SK-N-SH treated with all-trans-retinoic acid at 6 μM for 48 hours (cell line): Measurements from ENCODE around the gene F7.

Experiments used
- ATAC-seq: fragments of 200-7000 bp; cut with Tn5 transposase; 3 replicates; pipeline ENCODE4 v1.9.1; 2020; ENCODE audit warnings: mild to moderate bottlenecking, moderate library complexity
- ARNTL ChIP-seq: fragments of 450-650 bp; formaldehyde crosslinking; IDR thresholded peaks from 2 replicates; pipeline ENCODE4 v1.5.0; 2020; ENCODE audit warnings: low read depth, mild to moderate bottlenecking, moderate library complexity, borderline replicate concordance
- BACH2 ChIP-seq: fragments of 250-450 bp; sonication (Bioruptor Pico); IDR thresholded peaks from 2 replicates; pipeline ENCODE4 v1.9.0; 2021; ENCODE audit warnings: mild to moderate bottlenecking, borderline replicate concordance
- CREB5 ChIP-seq: fragments of 250-450 bp; sonication (Bioruptor Pico); IDR thresholded peaks from 2 replicates; pipeline ENCODE4 v1.5.1; 2020; ENCODE audit warnings: low read depth, mild to moderate bottlenecking, moderate library complexity
- CSDC2 ChIP-seq: fragments of 250-450 bp; sonication (Bioruptor Pico); IDR thresholded peaks from 2 replicates; pipeline ENCODE4 v1.5.0; 2020; ENCODE audit warnings: mild to moderate bottlenecking, moderate library complexity
- ESRRG ChIP-seq: fragments of 250-450 bp; sonication (Bioruptor Pico); IDR thresholded peaks from 2 replicates; pipeline ENCODE4 v1.6.1; 2021; ENCODE audit warnings: mild to moderate bottlenecking
- GLIS3 ChIP-seq: fragments of 250-450 bp; sonication (Bioruptor Pico); IDR thresholded peaks from 2 replicates; pipeline ENCODE4 v1.5.0; 2020; ENCODE audit warnings: mild to moderate bottlenecking, moderate library complexity
- ISL1 ChIP-seq: fragments of 250-450 bp; sonication (Bioruptor Pico); IDR thresholded peaks from 2 replicates; pipeline ENCODE4 v2.1.2; 2022; ENCODE audit warnings: mild to moderate bottlenecking, moderate library complexity
- PATZ1 ChIP-seq: fragments of 250-450 bp; sonication (Bioruptor Pico); IDR thresholded peaks from 2 replicates; pipeline ENCODE4 v1.8.0; 2020; ENCODE audit warnings: mild to moderate bottlenecking, moderate library complexity, borderline replicate concordance
- PPARA ChIP-seq: fragments of 250-450 bp; sonication (Bioruptor Pico); IDR thresholded peaks from 2 replicates; pipeline ENCODE4 v1.5.0; 2020; ENCODE audit warnings: mild to moderate bottlenecking, borderline replicate concordance
- RARB ChIP-seq: fragments of 250-450 bp; sonication (Bioruptor Pico); IDR thresholded peaks from 2 replicates; pipeline ENCODE4 v1.8.0; 2021; ENCODE audit warnings: mild to moderate bottlenecking, moderate library complexity
- SNAI2 ChIP-seq: fragments of 250-450 bp; sonication (Bioruptor Pico); IDR thresholded peaks from 2 replicates; pipeline ENCODE4 v1.5.0; 2020; ENCODE audit warnings: mild to moderate bottlenecking, moderate library complexity
- TCF4 ChIP-seq: fragments of 250-450 bp; sonication (Bioruptor Pico); IDR thresholded peaks from 2 replicates; pipeline ENCODE4 v1.8.0; 2021; ENCODE audit warnings: mild to moderate bottlenecking, moderate library complexity, borderline replicate concordance
- TOX ChIP-seq: fragments of 250-450 bp; sonication (Bioruptor Pico); IDR thresholded peaks from 2 replicates; pipeline ENCODE4 v1.8.0; 2021; ENCODE audit warnings: mild to moderate bottlenecking, moderate library complexity, borderline replicate concordance
- TSHZ2 ChIP-seq: fragments of 250-450 bp; sonication (Bioruptor Pico); IDR thresholded peaks from 2 replicates; pipeline ENCODE4 v1.5.0; 2020; ENCODE audit warnings: mild to moderate bottlenecking, moderate library complexity
- ZC3H10 ChIP-seq: fragments of 250-450 bp; sonication (Bioruptor Pico); IDR thresholded peaks from 2 replicates; pipeline ENCODE4 v1.5.1; 2021; ENCODE audit warnings: mild to moderate bottlenecking, moderate library complexity
- ZFP3 ChIP-seq: fragments of 250-450 bp; sonication (Bioruptor Pico); IDR thresholded peaks from 2 replicates; pipeline ENCODE4 v1.5.0; 2020; ENCODE audit warnings: mild to moderate bottlenecking, moderate library complexity
- ZFP30 ChIP-seq: fragments of 450-650 bp; formaldehyde crosslinking; IDR thresholded peaks from 2 replicates; pipeline ENCODE4 v1.5.0; 2022; ENCODE audit warnings: mild to moderate bottlenecking, moderate library complexity
- ZNF565 ChIP-seq: fragments of 450-650 bp; formaldehyde crosslinking; conservative IDR thresholded peaks from 2 replicates; pipeline ENCODE4 v1.5.0; 2020; ENCODE audit warnings: low read depth, mild to moderate bottlenecking, moderate library complexity
- ZNF70 ChIP-seq: fragments of 450-650 bp; formaldehyde crosslinking; IDR thresholded peaks from 2 replicates; pipeline ENCODE4 v1.5.0; 2020; ENCODE audit warnings: mild to moderate bottlenecking, moderate library complexity
- ZNF8 ChIP-seq: fragments of 450-650 bp; formaldehyde crosslinking; IDR thresholded peaks from 2 replicates; pipeline ENCODE4 v1.5.0; 2020; ENCODE audit warnings: mild to moderate bottlenecking, moderate library complexity

Gene F7

GRCh38 chr13:113086991-113087922 is 18.3 kb upstream of the F7 start:
- TF ChIP-seq RARB (CRISPR knock-in tag) (no peak), CREB5 (CRISPR knock-in tag) (no peak)
- no peak for ATAC-seq

GRCh38 chr13:113087923-113088690 is 17.5 kb upstream of the F7 start:
- TF ChIP-seq ESRRG (CRISPR knock-in tag) (no peak), ZFP30 (CRISPR knock-in tag) (no peak), ZNF565 (CRISPR knock-in tag) (no peak), BACH2 (no peak)
- no peak for ATAC-seq

GRCh38 chr13:113088691-113089020 is 16.9 kb upstream of the F7 start:
- no peak for ATAC-seq
- TF ChIP-seq CSDC2 (CRISPR knock-in tag) (no peak), ZFP3 (CRISPR knock-in tag) (no peak), PATZ1 (CRISPR knock-in tag) (no peak), ZNF565 (CRISPR knock-in tag) (no peak), ESRRG (CRISPR knock-in tag) (no peak), TCF4 (CRISPR knock-in tag) (no peak), TSHZ2 (no peak), ISL1 (CRISPR knock-in tag) (no peak), TOX (CRISPR knock-in tag) (no peak), ARNTL (no peak), BACH2 (no peak), ZNF70 (CRISPR knock-in tag) (no peak), RARB (CRISPR knock-in tag) (no peak)

- no peak for ATAC-seq
- TF ChIP-seq ZC3H10 (CRISPR knock-in tag) (no peak), GLIS3 (CRISPR knock-in tag) (no peak), ISL1 (CRISPR knock-in tag) (no peak), ZNF8 (CRISPR knock-in tag) (no peak)
Measured at GRCh38 chr13:113089693-113090414, 15.7 kb upstream of the F7 start.

- ATAC-seq, result no peak
- TF ChIP-seq TSHZ2, result no peak
- TF ChIP-seq RARB (CRISPR knock-in tag), result no peak
- TF ChIP-seq SNAI2 (CRISPR knock-in tag), result no peak
- TF ChIP-seq PPARA, result no peak
- no peak for TF ChIP-seq ZNF70 (CRISPR knock-in tag)
- no peak for TF ChIP-seq TCF4 (CRISPR knock-in tag)
- TF ChIP-seq ZC3H10 (CRISPR knock-in tag), result no peak
- TF ChIP-seq ZNF8 (CRISPR knock-in tag), result no peak
- TF ChIP-seq TOX (CRISPR knock-in tag), result no peak
- no peak for TF ChIP-seq ZFP3 (CRISPR knock-in tag)
- TF ChIP-seq GLIS3 (CRISPR knock-in tag), result no peak
- no peak for TF ChIP-seq CSDC2 (CRISPR knock-in tag)
- no peak for TF ChIP-seq PATZ1 (CRISPR knock-in tag)
- TF ChIP-seq BACH2, result no peak
Measured at GRCh38 chr13:113090415-113090770, 15.2 kb upstream of the F7 start.
